CD4-positive, alpha-beta T cell treated with Interleukin-10 for 1 hour (primary cell): ENCODE measurements around the gene ANKRD27.
A peak's percentile ranks its signal among the peaks of the same experiment; 100 is the strongest.
"Not testable (repeated sequence)": the region's sequence is repeated elsewhere in the genome, so short reads cannot be mapped to it uniquely, and the experiment has no call there.

Experiments
- DNase-seq: peaks from one replicate; pipeline ENCODE4 v3.0.0-alpha.2; 2020

ANKRD27 gene

GRCh38 chr19:32688311-32688710 lies 13.3 kb upstream of the ANKRD27 start:
- DNase-seq: no peak

GRCh38 chr19:32687681-32688080 lies 12.7 kb upstream of the ANKRD27 start:
- no peak for DNase-seq

GRCh38 chr19:32686847-32687475 lies 12.0 kb upstream of the ANKRD27 start:
- DNase-seq: no peak

GRCh38 chr19:32682317-32682716 lies 7.3 kb upstream of the ANKRD27 start:
- DNase-seq: no peak

GRCh38 chr19:32680986-32681385 lies 6.0 kb upstream of the ANKRD27 start:
- DNase-seq: no peak

GRCh38 chr19:32677657-32678056 lies 2.7 kb upstream of the ANKRD27 start:
- no peak for DNase-seq

- DNase-seq: no peak
Measured at GRCh38 chr19:32676895-32677359, 1.9 kb upstream of the ANKRD27 start.

GRCh38 chr19:32676186-32676894 lies 1.4 kb upstream of the ANKRD27 start:
- peak; percentile 19 for DNase-seq

GRCh38 chr19:32675720-32676185 lies 773 bp upstream of the ANKRD27 start, which contains the start of gene RGS9BP:
TSS of gene RGS9BP (plus strand) at chr19:32675848. CDS start at chr19:32676264, 416 bp downstream.
- DNase-seq: peak; percentile 77

GRCh38 chr19:32674153-32674930 lies 638 bp downstream of the ANKRD27 start:
- DNase-seq: no peak

GRCh38 chr19:32673573-32673972 lies 1.4 kb downstream of the ANKRD27 start:
- DNase-seq: no peak

- no peak for DNase-seq
Measured at GRCh38 chr19:32672841-32673240, 2.1 kb downstream of the ANKRD27 start.

- DNase-seq: no peak
Measured at GRCh38 chr19:32671883-32672593, 2.9 kb downstream of the ANKRD27 start.

- DNase-seq: no peak
Measured at GRCh38 chr19:32669310-32669709, 5.7 kb downstream of the ANKRD27 start.

GRCh38 chr19:32666084-32666483 lies 8.9 kb downstream of the ANKRD27 start:
- DNase-seq: no peak

GRCh38 chr19:32662186-32662585 lies 12.8 kb downstream of the ANKRD27 start:
- DNase-seq: no peak

- DNase-seq: no peak
Measured at GRCh38 chr19:32661318-32661717, 13.7 kb downstream of the ANKRD27 start.

GRCh38 chr19:32658527-32658926 lies 16.5 kb downstream of the ANKRD27 start:
- DNase-seq: no peak

- no peak for DNase-seq
Measured at GRCh38 chr19:32658075-32658474, 16.9 kb downstream of the ANKRD27 start.

GRCh38 chr19:32656379-32656778 lies 18.6 kb downstream of the ANKRD27 start:
- DNase-seq: not testable (repeated sequence)

- no peak for DNase-seq
Measured at GRCh38 chr19:32653599-32653915, 21.4 kb downstream of the ANKRD27 start.

- no peak for DNase-seq
Measured at GRCh38 chr19:32652894-32653598, 21.9 kb downstream of the ANKRD27 start.
